ENCODE measurements around the gene RRP8. TPM values are rescaled to one million over a fixed set of nuclear protein-coding genes. Genes with fewer than 3 reads are reported as not detected.

The RRP8 gene
- total and polyA plus RNA-seq, 2 of the 8 experiments (the other 6 are each of a cell fraction or from before 2014, with no cell fraction given), result 4.2 to 14.9 TPM

- TF ChIP-seq CTCF (IDR thresholded peaks at IDR 0.05; ENCODE audit: control extremely low read depth in 1 of 3, insufficient read depth in 1 of 3, low read depth in 1 of 3, low read length in 3 of 3) (peak in 2 of 3 experiments; percentile 2 to 14; a peak in 1 of 4 replicates), RAD21 (IDR thresholded peaks at IDR 0.05 in 1 of 2, conservative IDR thresholded peaks at IDR 0.05 in 1 of 2; ENCODE audit: low read depth in 2 of 2, low read length in 2 of 2) (peak; percentile 30 to 36; a peak in 3 of 4 replicates)
Measured at GRCh38 chr11:6629573-6629891, 26.1 kb upstream of the RRP8 start (continued).
